Skeletal muscle satellite cell (primary cell): ENCODE results near the gene ARRB1.
A peak's percentile ranks its signal among the peaks of the same experiment; 100 is the strongest.

Experiments used
- H3K27me3 ChIP-seq: 2 replicates; pipeline ENCODE4 v1.7.0; 2013; ENCODE audit warnings: low read length; ENCODE audit not compliant: control insufficient read depth, insufficient read depth
- H3K36me3 ChIP-seq: 2 replicates; pipeline ENCODE4 v1.7.0; 2013; ENCODE audit warnings: mild to moderate bottlenecking, control low read depth, low read length; ENCODE audit not compliant: insufficient read depth
- H3K4me1 ChIP-seq: 2 replicates; pipeline ENCODE4 v1.7.0; 2013; ENCODE audit warnings: low read length; ENCODE audit not compliant: control insufficient read depth, insufficient read depth
- H3K4me2 ChIP-seq: 2 replicates; pipeline ENCODE4 v1.7.0; 2013; ENCODE audit warnings: mild to moderate bottlenecking, low read length
- H3K4me3 ChIP-seq: 2 replicates; pipeline ENCODE4 v1.7.0; 2013; ENCODE audit warnings: low read length
- H3K9ac ChIP-seq: 2 replicates; pipeline ENCODE4 v1.7.0; 2013; ENCODE audit warnings: mild to moderate bottlenecking, low read depth, low read length, moderate library complexity
- H3K9me3 ChIP-seq: replicated peaks from 2 replicates; pipeline ENCODE4 v1.7.0; 2013; ENCODE audit warnings: mild to moderate bottlenecking, control low read depth, low read length

Gene ARRB1

DNA sequence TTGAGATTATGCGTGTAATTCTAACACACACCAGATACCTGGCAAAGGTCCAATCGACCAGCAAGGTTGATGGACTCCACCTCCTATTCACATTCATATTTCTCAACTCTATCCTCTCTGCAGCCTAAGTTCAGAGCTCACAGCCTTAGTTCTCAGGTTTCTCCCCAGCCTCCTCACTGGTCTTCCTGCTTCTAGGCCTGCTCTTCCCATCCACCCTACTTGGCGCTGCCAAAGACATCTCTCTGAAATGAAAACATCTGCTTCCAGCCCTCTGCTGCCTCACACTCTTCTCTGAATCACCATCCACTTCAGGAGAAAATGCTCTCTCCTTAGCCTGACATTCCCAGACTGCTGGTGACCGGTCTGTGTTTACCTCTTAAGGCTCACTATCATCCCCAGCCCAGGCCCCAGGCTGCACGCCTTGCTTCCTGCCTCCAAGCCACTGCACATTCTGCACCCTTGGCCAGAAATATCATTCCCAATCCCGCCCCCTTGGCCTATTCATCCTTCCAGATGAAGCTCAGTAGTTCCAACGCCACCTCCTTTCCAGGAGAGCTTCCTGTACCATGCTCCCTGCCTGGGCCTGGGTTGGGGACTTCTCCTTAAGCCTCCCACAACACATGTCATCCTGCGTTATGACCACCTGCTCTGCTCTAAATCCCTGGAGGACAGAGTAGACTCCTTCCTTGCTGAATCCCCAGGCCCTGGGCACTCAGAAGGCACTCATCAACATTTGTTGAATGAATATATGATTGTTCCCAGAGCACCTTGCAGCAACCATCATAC lies 3.5 kb downstream of the ARRB1 start:
- Histone ChIP-seq H3K36me3 (no peaks in the 10 kb centered on the region), H3K9ac (no peak overlapping the region), H3K4me3 (no peak overlapping the region), H3K9me3 (no peaks in the 10 kb centered on the region), H3K4me2 (peak overlapping the region; percentile 19), H3K27me3 (peaks cover 2% of the 10 kb centered on the region), H3K4me1 (peaks cover 38% of the 10 kb centered on the region)

DNA sequence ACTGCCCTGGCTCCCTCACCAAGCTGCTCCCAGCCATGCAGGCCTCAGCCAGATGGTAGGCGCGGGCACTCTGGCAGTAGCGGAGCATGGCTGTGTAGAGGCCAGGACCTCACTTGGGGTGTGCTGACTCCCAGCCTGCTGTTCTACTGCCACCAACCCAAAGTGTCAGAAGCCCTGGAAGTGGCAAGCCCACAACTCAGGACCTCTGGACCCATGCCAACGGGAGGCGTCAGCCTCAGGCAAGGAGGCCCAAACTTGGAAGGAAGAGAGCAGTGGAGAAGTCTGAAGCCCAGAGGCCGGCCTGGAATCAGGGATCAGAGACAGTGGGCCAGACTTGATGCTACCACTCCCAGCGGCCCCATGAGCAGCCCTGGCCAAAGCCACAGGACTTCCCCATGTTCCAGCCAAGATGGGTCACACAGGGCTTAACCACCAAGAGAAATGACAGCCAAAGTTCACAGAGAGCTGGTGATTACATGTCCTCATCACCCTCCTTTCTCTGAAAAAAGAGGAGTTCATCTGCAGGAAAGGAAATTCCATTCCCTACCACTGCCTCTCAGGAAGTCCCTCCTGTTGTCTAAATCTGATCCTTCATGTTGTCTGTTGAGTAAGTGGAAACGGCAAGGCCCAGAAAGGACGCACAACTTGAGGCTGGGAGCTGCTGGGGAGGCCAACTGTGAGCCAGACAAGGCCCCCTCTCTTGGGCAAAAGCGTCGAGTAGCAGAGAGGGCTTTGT lies 4.4 kb downstream of the ARRB1 start:
- peaks cover 33% of the 10 kb centered on the region for H3K4me1 ChIP-seq
- no peaks in the 10 kb centered on the region for H3K36me3 ChIP-seq
- H3K4me2 ChIP-seq = peak overlapping the region; percentile 19
- peaks cover 2% of the 10 kb centered on the region for H3K27me3 ChIP-seq
- no peak overlapping the region for H3K9ac ChIP-seq
- no peak overlapping the region for H3K4me3 ChIP-seq
- H3K9me3 ChIP-seq = no peaks in the 10 kb centered on the region

DNA sequence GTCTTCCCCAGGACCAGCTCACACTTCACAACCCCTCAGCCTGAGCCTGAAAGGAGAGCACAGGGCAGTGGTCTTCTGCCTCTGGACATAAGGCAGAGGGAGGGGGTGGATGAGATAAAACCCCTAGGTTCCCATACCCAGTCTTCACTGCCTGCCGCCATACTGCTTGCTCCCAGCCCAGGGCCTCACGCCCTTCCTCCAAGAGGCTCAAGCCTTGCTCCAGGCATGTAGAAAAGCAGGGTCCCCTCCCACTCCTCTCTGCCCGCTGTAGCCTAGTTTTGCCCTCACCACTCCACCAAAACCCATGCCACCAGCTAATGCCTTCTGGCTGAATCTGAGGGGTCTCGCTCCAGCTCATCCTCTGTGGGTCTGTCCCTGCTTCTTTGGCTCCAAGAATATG lies 5.2 kb downstream of the ARRB1 start:
- no peak overlapping the region for H3K4me2 ChIP-seq
- H3K9me3 ChIP-seq = no peaks in the 10 kb centered on the region
- peaks cover 2% of the 10 kb centered on the region for H3K27me3 ChIP-seq
- H3K9ac ChIP-seq = no peak overlapping the region
- H3K36me3 ChIP-seq = no peaks in the 10 kb centered on the region
- H3K4me1 ChIP-seq = peaks cover 31% of the 10 kb centered on the region
- no peak overlapping the region for H3K4me3 ChIP-seq

DNA sequence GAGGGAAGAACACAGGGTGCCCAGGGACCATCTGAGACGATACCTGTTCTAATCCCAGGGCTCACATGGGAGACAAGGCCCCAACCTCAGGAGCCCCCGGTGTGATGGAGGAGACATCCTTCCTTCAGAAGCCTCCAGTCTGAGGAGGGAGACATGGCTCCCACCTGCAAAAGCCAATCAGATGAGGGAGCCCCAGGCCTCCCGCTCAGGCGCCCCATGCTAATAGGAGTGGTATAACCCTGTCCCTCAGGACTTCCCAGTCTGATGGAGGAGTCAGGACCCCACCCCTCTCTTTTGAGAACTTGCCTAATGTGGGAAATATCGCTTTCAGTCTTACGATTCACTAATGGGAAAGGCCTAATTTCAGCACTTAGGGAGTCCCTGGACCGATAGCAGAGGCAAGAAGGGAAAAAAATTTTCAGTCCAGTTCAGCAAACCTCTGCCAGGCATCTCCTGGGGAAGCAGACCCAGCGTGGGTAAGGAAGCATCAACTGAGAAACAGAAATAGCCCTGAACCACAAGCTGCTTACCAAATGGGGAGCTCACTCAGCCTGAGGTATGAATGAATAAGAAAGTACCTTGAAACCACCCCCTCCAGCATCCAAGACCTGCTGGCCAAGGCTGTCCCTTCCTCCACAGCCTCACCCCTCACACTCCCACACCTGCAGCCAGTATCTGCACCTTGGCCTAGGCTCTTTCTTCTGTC lies 5.9 kb downstream of the ARRB1 start:
- Histone ChIP-seq H3K9ac (no peak overlapping the region), H3K4me3 (no peak overlapping the region), H3K4me1 (peaks cover 27% of the 10 kb centered on the region), H3K4me2 (no peak overlapping the region), H3K9me3 (no peaks in the 10 kb centered on the region), H3K27me3 (no peaks in the 10 kb centered on the region), H3K36me3 (no peaks in the 10 kb centered on the region)

DNA sequence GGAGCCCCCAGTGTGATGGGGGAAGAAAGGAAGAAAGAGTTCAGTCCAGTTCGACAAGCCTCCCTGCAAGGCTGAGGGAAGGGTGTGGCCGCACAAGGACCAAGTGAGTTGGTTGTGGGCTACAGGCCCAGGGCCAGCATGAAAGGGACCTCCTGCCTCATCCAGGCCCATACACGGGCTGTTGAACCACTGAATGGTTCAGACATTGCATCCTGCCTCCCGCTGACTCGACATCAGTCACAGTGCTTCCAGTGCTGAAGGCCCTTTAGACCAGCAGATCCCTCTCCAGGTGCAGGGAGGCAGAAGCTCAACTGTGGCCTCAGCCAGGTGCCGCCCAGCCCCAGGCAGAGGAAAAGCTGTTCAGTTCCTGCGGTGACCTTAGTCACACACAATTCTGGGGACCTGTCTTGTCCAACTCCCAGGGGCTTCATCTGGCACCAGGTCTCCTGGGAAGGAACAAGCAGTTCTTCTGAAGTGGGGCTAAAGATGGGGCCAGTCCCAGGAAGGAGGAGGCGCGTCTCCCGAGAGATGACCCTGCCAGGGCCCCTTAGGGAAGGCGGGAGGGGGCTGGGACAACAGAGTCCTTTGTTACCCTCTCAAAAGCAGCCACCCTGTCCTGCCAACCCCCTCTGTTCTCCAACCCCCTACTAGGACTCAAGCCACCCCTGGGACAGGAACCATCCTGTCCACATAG lies 6.6 kb downstream of the ARRB1 start:
- Histone ChIP-seq H3K4me2 (no peak overlapping the region), H3K27me3 (no peaks in the 10 kb centered on the region), H3K4me1 (peaks cover 31% of the 10 kb centered on the region), H3K9me3 (no peaks in the 10 kb centered on the region), H3K4me3 (no peak overlapping the region), H3K9ac (no peak overlapping the region), H3K36me3 (no peaks in the 10 kb centered on the region)

DNA sequence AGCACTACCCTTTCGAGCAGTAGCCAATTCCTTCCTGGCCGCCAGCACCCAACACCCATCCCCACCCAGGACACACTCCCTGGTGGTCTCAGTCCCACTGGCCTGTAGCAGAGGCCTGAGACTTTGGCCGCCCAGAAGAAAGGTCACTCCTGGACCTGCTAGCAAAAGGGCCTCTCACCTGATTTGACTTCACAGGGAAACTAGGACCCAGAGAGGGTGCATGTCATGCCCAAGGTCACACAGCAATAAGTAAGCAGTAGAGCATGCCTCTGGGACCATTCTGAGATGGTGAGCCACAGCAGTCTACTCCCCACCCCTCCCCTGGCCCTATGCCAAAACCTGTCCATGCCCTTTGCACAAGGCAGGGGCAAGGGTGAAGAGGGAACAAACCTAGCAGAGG lies 7.3 kb downstream of the ARRB1 start:
- no peak overlapping the region for H3K9ac ChIP-seq

DNA sequence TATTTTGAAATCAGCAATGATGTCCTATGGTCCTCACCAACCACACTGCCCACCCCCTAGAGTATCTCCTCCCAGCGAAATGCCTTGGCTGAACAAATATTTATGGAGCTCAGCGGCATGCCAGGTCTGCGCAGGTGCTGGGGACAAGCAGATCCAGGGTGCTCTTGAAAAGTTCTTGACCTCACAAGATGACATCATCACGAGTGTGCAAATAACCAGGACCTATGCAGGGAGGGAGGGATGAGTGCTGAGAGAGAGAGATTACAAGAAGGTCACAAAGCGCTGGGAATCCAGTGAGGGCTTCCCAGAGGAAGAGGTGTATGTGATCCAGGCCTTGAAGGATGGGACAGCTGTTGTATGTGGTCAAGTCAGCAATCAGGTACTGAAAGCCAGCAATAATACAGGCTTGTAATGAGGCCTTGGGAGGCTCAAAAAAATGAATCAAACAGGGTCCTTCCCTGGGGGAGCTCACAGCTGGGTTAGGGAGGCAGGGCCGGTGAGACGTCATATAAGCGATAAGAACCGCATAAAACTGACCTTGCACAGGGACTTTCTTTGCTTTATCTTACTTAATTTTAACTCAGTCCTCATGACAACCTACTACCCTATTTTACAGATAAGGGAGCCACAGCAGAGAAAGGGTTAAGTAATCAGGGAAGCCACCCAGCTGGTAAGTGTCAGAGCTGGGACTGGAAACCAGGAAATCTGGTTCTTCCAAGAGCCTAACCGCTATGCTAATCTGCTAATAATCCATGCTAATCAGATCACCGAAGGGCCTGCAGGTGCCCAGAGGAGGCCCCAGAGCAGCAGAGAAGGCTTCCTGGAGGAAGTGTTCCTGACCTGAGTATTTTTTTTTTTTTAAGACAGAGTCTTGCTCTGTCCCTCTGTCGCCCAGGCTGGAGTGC lies 8.2 kb downstream of the ARRB1 start:
- Histone ChIP-seq H3K4me2 (no peak overlapping the region), H3K36me3 (no peaks in the 10 kb centered on the region), H3K9me3 (no peaks in the 10 kb centered on the region), H3K27me3 (no peaks in the 10 kb centered on the region), H3K4me1 (peaks cover 42% of the 10 kb centered on the region), H3K9ac (no peak overlapping the region), H3K4me3 (no peak overlapping the region)

More for the DNA sequence above, 7.3 kb downstream of the ARRB1 start:
- Histone ChIP-seq H3K4me1 (peaks cover 39% of the 10 kb centered on the region), H3K36me3 (no peaks in the 10 kb centered on the region), H3K4me2 (no peak overlapping the region), H3K4me3 (no peak overlapping the region), H3K27me3 (no peaks in the 10 kb centered on the region), H3K9me3 (no peaks in the 10 kb centered on the region)

DNA sequence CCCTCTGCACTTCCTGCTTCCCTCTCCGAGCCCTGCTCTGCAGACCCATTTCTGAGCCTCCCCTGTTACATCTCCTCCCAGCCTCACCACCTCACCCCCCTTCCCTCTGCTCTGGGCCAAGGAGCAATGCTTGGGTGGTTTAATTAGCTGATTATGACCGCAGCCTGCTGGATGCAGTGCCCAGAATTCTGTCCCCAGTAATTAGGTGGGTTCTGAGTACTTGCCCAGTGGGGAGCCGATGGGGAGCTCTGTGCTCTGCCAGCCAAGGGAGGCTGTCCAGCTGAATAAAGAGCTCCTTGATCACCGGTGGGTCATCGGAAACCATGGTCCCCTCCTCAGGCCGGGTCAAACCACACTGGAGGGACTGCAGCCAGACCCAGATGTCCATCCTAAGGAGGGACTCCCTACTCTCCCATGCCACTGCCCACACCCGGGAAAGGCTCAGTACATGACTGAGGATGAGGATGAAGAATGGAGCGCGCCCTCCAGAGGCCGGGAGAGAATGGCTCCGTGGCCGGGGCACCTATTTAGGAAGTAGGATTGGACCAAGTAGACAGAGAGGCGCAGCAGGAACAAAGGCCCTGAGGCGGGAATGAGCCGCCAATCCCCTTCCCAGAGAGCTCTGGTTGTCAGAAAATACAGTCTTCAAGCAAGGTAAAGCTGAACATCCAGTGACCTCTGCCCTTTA lies 9.1 kb downstream of the ARRB1 start:
- H3K9ac ChIP-seq = no peak overlapping the region
- H3K36me3 ChIP-seq = no peaks in the 10 kb centered on the region
- H3K4me3 ChIP-seq = no peak overlapping the region

DNA sequence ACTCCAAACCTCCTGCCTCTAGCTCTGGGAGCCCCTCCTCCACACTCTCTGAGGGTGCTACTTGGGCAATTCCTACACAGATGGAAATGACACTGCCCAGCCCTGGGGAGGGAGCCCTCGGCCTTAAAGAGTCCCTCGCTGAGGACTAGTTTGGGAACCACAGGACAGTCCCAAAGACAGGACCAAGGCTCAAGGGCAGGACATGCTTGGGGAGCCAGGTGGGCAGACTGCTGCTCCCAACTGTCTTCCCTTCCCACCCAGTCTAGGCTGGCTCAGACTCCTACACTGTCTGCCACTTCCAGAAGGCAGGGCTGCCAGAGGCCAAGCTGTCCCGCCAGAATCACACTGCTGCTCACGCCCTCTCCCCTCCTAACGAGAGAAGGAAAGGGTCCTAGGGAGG lies 9.8 kb downstream of the ARRB1 start:
- Histone ChIP-seq H3K27me3 (no peaks in the 10 kb centered on the region), H3K4me1 (peaks cover 40% of the 10 kb centered on the region), H3K9ac (no peak overlapping the region), H3K4me2 (no peak overlapping the region), H3K9me3 (no peaks in the 10 kb centered on the region), H3K4me3 (no peak overlapping the region), H3K36me3 (no peaks in the 10 kb centered on the region)

More for the DNA sequence above, 9.1 kb downstream of the ARRB1 start:
- Histone ChIP-seq H3K9me3 (no peaks in the 10 kb centered on the region), H3K27me3 (no peaks in the 10 kb centered on the region), H3K4me1 (peaks cover 42% of the 10 kb centered on the region), H3K4me2 (no peak overlapping the region)

DNA sequence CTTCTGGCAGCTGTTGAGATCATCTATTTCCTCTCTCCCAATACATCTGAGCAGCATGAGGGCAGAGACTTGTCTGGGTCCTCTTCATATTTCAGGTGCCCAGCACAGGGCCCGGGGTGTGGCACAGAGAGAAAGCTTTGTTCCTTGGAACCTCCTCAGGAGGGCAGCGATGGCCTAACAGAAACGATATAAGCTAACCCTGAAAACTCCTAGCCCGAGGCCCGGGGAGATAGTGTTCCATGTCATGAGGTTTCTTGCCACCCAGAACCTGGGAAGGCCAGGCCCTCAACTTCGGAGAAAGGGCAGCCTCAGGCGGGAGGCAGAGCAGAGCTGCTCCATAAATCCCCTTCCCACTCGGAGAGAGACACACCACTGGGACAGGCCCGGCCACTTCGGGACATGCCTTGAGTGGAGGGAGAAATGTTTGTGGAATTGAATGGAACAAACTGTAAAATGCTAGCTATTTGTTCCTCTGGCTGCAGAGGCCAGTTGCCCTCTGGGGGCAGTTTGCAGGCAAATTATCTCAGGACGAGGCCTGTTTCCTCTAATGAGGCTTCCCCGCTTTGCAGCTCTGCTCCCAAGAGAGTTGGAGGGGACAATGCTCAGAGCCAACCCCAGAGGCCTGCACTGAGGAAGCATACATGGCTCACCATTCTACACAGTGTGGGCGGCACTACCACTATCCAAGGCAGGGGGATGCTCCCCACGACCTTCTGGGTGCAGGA lies 11.6 kb downstream of the ARRB1 start:
- no peaks in the 10 kb centered on the region for H3K9me3 ChIP-seq
- peaks cover 39% of the 10 kb centered on the region for H3K4me1 ChIP-seq
- H3K27me3 ChIP-seq = no peaks in the 10 kb centered on the region
- H3K9ac ChIP-seq = peak overlapping the region; percentile 1
- H3K4me2 ChIP-seq = peak overlapping the region; percentile 37
- no peak overlapping the region for H3K4me3 ChIP-seq
- H3K36me3 ChIP-seq = no peaks in the 10 kb centered on the region
